SH-SY5Y (cell line): ENCODE data around the gene KLK6.

Source experiments
- GATA2 ChIP-seq: IDR thresholded peaks from 2 replicates; pipeline ENCODE4 v1.6.1; 2011; ENCODE audit warnings: mild to moderate bottlenecking, low read depth, low read length
- GATA3 ChIP-seq: IDR thresholded peaks from 2 replicates; pipeline ENCODE4 v1.6.1; 2011; ENCODE audit warnings: low read depth, mild to moderate bottlenecking, low read length, moderate library complexity

- TF ChIP-seq GATA2 (no peak), GATA3 (no peak)
Observed at GRCh38 chr19:51014242-51014641, 44.9 kb upstream of the KLK6 start.
